ENCODE results near the gene GPR180.

GRCh38 chr13:94608586-94608985 lies 6.9 kb downstream of the GPR180 start:
- TF ChIP-seq MAX (IDR thresholded peaks at IDR 0.05; ENCODE audit: low read depth, low read length) (no peak), CTCF (IDR thresholded peaks at IDR 0.05; ENCODE audit: low read depth, low read length) (no peak), POLR2A (IDR thresholded peaks at IDR 0.05; ENCODE audit: extremely low read depth, insufficient read length) (no peak), MYC (IDR thresholded peaks at IDR 0.05; ENCODE audit: low read depth, low read length) (no peak)

Data from NB4 (cell line).